Measurements from ENCODE around the gene DOCK6. TPM values are rescaled to one million over a fixed set of nuclear protein-coding genes. Genes with fewer than 3 reads are reported as not detected.

The DOCK6 gene
- total RNA-seq, 1 experiment from 2014 or later = 57.9 TPM

DNA sequence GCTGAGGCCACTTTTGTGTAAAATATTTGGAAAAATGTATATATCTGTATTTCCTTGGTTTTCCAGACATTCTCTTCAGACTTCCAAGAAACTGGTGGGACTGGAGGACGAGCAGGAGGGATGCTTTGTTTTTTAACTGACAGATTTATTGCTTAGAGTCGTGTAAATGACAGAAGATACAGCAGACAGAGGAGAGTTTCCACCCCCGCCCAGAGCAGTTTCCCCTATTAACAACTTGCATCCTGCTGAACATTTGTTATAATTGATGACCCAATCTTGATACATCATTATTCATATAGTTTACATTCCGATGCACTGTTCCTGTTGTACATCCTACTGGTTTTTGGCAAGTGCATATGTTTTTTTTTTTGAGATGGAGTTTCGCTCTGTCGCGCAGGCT lies 7.1 kb upstream of the DOCK6 start:
- H3K9me3 ChIP-seq (ENCODE audit: control insufficient read depth, low read depth, low read length) = no peaks in the 10 kb centered on the region
- no peak overlapping the region for H3K18ac ChIP-seq (ENCODE audit: insufficient read length, low read depth, low read length)
- no peak overlapping the region for H3K4ac ChIP-seq (ENCODE audit: low read depth, low read length)
- H3K4me1 ChIP-seq (ENCODE audit: insufficient read depth, low read length) = no peaks in the 10 kb centered on the region
- no peak overlapping the region for H3T11ph ChIP-seq (ENCODE audit: low read length)
- H2BK15ac ChIP-seq (ENCODE audit: low read depth, low read length) = no peak overlapping the region
- H3K27ac Mint-ChIP-seq = no peak overlapping the region
- no peaks in the 10 kb centered on the region for H3K79me1 ChIP-seq (ENCODE audit: insufficient read depth, low read depth, low read length, poor library complexity, severe bottlenecking)
- DNase-seq = no peak
- TF ChIP-seq, protein P1, sequence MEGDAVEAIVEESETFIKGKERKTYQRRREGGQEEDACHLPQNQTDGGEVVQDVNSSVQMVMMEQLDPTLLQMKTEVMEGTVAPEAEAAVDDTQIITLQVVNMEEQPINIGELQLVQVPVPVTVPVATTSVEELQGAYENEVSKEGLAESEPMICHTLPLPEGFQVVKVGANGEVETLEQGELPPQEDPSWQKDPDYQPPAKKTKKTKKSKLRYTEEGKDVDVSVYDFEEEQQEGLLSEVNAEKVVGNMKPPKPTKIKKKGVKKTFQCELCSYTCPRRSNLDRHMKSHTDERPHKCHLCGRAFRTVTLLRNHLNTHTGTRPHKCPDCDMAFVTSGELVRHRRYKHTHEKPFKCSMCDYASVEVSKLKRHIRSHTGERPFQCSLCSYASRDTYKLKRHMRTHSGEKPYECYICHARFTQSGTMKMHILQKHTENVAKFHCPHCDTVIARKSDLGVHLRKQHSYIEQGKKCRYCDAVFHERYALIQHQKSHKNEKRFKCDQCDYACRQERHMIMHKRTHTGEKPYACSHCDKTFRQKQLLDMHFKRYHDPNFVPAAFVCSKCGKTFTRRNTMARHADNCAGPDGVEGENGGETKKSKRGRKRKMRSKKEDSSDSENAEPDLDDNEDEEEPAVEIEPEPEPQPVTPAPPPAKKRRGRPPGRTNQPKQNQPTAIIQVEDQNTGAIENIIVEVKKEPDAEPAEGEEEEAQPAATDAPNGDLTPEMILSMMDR (conservative IDR thresholded peaks at IDR 0.05) = no peak
- H3K4me3 Mint-ChIP-seq = no peak overlapping the region
- no peak overlapping the region for H2AK5ac ChIP-seq (ENCODE audit: insufficient read length, low read length)
- H3K4me2 ChIP-seq (ENCODE audit: insufficient read depth, insufficient read length, low read length) = no peak overlapping the region
- no peaks in the 10 kb centered on the region for H3K23me2 ChIP-seq (ENCODE audit: insufficient read length, low read depth, low read length, poor library complexity, severe bottlenecking)
- H3K79me2 ChIP-seq (ENCODE audit: insufficient read depth, low read length) = no peaks in the 10 kb centered on the region
- no peaks in the 10 kb centered on the region for H3K36me3 Mint-ChIP-seq (ENCODE audit: insufficient read depth in 1 of 3, low read depth in 3 of 3)
- H3K23ac ChIP-seq (ENCODE audit: insufficient read length, low read depth, low read length) = no peak overlapping the region
- WGBS (ENCODE audit: extremely low coverage, insufficient read length, low lambda C conversion rate) = no CpG with 5 or more reads among the region's 7 CpGs
- H3K27me3 Mint-ChIP-seq (ENCODE audit: low read depth) = peaks cover 2% of the 10 kb centered on the region; the same call in 1 of the 2 replicates
- no peaks in the 10 kb centered on the region for H3K27me3 ChIP-seq (ENCODE audit: insufficient read depth, low read length)
- H2BK20ac ChIP-seq (ENCODE audit: low read depth, low read length, poor library complexity, severe bottlenecking) = no peak overlapping the region
- H3K4me1 Mint-ChIP-seq = peaks cover 6 to 7% of the 10 kb centered on the region in 2 experiments; a peak in 3 of 4 replicates
- no peak overlapping the region for H3K56ac ChIP-seq (ENCODE audit: insufficient read length, low read depth, low read length)
- no peak overlapping the region for H2BK120ac ChIP-seq (ENCODE audit: low read depth, low read length, poor library complexity, severe bottlenecking)
- H3K14ac ChIP-seq (ENCODE audit: insufficient read depth, low read length) = no peak overlapping the region
- no peak overlapping the region for H2BK5ac ChIP-seq (ENCODE audit: insufficient read length, low read length)
- no peak overlapping the region for H2BK12ac ChIP-seq (ENCODE audit: insufficient read length, low read depth, low read length)
- H3K9me3 Mint-ChIP-seq = no peaks in the 10 kb centered on the region
- H4K8ac ChIP-seq (replicated peaks; ENCODE audit: insufficient read length, low read depth, low read length) = no peak overlapping the region
- H3K9ac ChIP-seq (ENCODE audit: extremely low read depth, insufficient read length, low read length) = no peak overlapping the region
- H4K91ac ChIP-seq (ENCODE audit: insufficient read length, low read depth, low read length) = no peak overlapping the region
- no peak overlapping the region for H3K27ac ChIP-seq (ENCODE audit: insufficient read length, low read depth, low read length)
- no peak overlapping the region for H2AFZ ChIP-seq (ENCODE audit: low read length)
- H4K20me1 ChIP-seq (ENCODE audit: control insufficient read depth, insufficient read depth, insufficient read length) = no peaks in the 10 kb centered on the region
- H4K5ac ChIP-seq (ENCODE audit: insufficient read length, low read depth, low read length) = no peak overlapping the region

Data from H9 (cell line).